Cardiac muscle cell (in vitro differentiated cells and primary cell): ENCODE measurements around the gene ZKSCAN2. TPM values are rescaled to one million over a fixed set of nuclear protein-coding genes. Genes with fewer than 3 reads are reported as not detected.

Experiments
- DNase-seq, 2 donors: peaks; one replicate each; pipeline versions ENCODE4 v3.0.0 to v3.0.0-alpha.2; 2010 to 2017; ENCODE audit warnings: low read depth in 1 of 2, low spot score in 1 of 2
- H3K27ac ChIP-seq: fragments of 200-600 bp; sonication (generic); 2 replicates; pipeline ENCODE4 v1.5.1; 2016
- H3K27me3 ChIP-seq: fragments of 200-600 bp; sonication (generic); 2 replicates; pipeline ENCODE4 v1.6.0; 2016; ENCODE audit warnings: control low read depth
- H3K36me3 ChIP-seq: fragments of 200-600 bp; sonication (generic); 2 replicates; pipeline ENCODE4 v1.5.1; 2016; ENCODE audit warnings: control low read depth
- H3K4me1 ChIP-seq: fragments of 200-600 bp; sonication (generic); 2 replicates; pipeline ENCODE4 v1.8.1; 2017; ENCODE audit warnings: low read depth, mild to moderate bottlenecking, mixed run types
- H3K4me3 ChIP-seq: fragments of 200-600 bp; sonication (generic); 2 replicates; pipeline ENCODE4 v1.5.1; 2016; ENCODE audit warnings: mild to moderate bottlenecking
- H3K9me3 ChIP-seq: fragments of 200-600 bp; sonication (generic); 2 replicates; pipeline ENCODE4 v1.5.1; 2017; ENCODE audit warnings: low read depth, mild to moderate bottlenecking, control low read depth
- CTCF ChIP-seq: IDR thresholded peaks from 2 replicates; pipeline ENCODE4 v1.5.1; 2012; ENCODE audit warnings: low read depth, mild to moderate bottlenecking, low read length
- polyA plus RNA-seq: library from polyadenylated mRNA; unstranded; fragments of >200 nt; fragmentation: Nextera tagmentation; extraction: Ambion mirVana; gene quantifications from 2 replicates; pipeline ENCODE4 v1.2.1, GENCODE V29; 2016
- total RNA-seq: library from RNA; depleted of rRNA; stranded (reverse); fragments of >200 nt; gene quantifications from 2 replicates; pipeline ENCODE4 v1.2.3, GENCODE V29; 2016

The ZKSCAN2 gene
- total and polyA plus RNA-seq, 2 experiments from 2014 or later, result 4.8 to 11.4 TPM

GRCh38 chr16:25222959-25223358 is 34.7 kb downstream of the ZKSCAN2 start:
- no peak for TF ChIP-seq CTCF
- peaks cover 8% of the 10 kb centered on the region for H3K4me1 ChIP-seq

GRCh38 chr16:25219070-25219737 is 38.4 kb downstream of the ZKSCAN2 start:
- Histone ChIP-seq H3K27ac (no peak overlapping the region), H3K27me3 (no peaks in the 10 kb centered on the region), H3K4me3 (no peak overlapping the region), H3K9me3 (no peaks in the 10 kb centered on the region), H3K36me3 (no peaks in the 10 kb centered on the region), H3K4me1 (peaks cover 5% of the 10 kb centered on the region)
- no peak for TF ChIP-seq CTCF
- DNase-seq, result no peak

More at GRCh38 chr16:25222959-25223358, 34.7 kb downstream of the ZKSCAN2 start:
- no peak overlapping the region for H3K4me3 ChIP-seq
- no peak for DNase-seq
- H3K36me3 ChIP-seq, result no peaks in the 10 kb centered on the region
- H3K9me3 ChIP-seq, result no peaks in the 10 kb centered on the region
- no peak overlapping the region for H3K27ac ChIP-seq
- H3K27me3 ChIP-seq, result no peaks in the 10 kb centered on the region

- Histone ChIP-seq H3K4me3 (no peak overlapping the region), H3K27ac (no peak overlapping the region), H3K27me3 (no peaks in the 10 kb centered on the region), H3K9me3 (no peaks in the 10 kb centered on the region), H3K4me1 (peaks cover 5% of the 10 kb centered on the region), H3K36me3 (no peaks in the 10 kb centered on the region)
- no peak for TF ChIP-seq CTCF
- DNase-seq, result no peak
Observed at GRCh38 chr16:25217921-25218320, 39.7 kb downstream of the ZKSCAN2 start.

GRCh38 chr16:25217112-25217511 is 40.5 kb downstream of the ZKSCAN2 start:
- Histone ChIP-seq H3K4me3 (no peak overlapping the region), H3K36me3 (no peaks in the 10 kb centered on the region), H3K4me1 (no peaks in the 10 kb centered on the region), H3K27me3 (no peaks in the 10 kb centered on the region), H3K27ac (no peak overlapping the region), H3K9me3 (no peaks in the 10 kb centered on the region)
- no peak for TF ChIP-seq CTCF
- no peak for DNase-seq

GRCh38 chr16:25213709-25214397 is 43.8 kb downstream of the ZKSCAN2 start:
- no peaks in the 10 kb centered on the region for H3K9me3 ChIP-seq
- TF ChIP-seq CTCF, result no peak
- H3K27me3 ChIP-seq, result no peaks in the 10 kb centered on the region
- peak overlapping the region; percentile 13 for H3K27ac ChIP-seq
- peak; percentile 12 to 74 for DNase-seq
- H3K4me3 ChIP-seq, result no peak overlapping the region
- H3K36me3 ChIP-seq, result no peaks in the 10 kb centered on the region
- peaks cover 6% of the 10 kb centered on the region for H3K4me1 ChIP-seq
